HCT116 (cell line): Measurements from ENCODE around the gene COL21A1. TPM values are rescaled to one million over a fixed set of nuclear protein-coding genes. Genes with fewer than 3 reads are reported as not detected.

Experiments used
- ATAC-seq: fragments of 200-7000 bp; cut with Tn5 transposase; 2 replicates; pipeline ENCODE4 v1.9.1; 2020; ENCODE audit warnings: mild to moderate bottlenecking, moderate library complexity
- BruUV-seq: library from RNA; stranded (reverse); fragments of 400-500 nt; replicated peaks from 2 replicates; lab custom pipeline; 2021; lab: Mats Ljungman, UMichigan
- CTCF ChIA-PET: fragments of 300-600 bp; sonication (Branson Sonifier 250); formaldehyde crosslinking; loops from one replicate; lab custom pipeline; 2021; ENCODE audit warnings: antibody characterized with exemption; lab: Charles Lee
- POLR2A ChIA-PET: fragments of 300-600, 350-600 bp; sonication (Branson Sonifier 250); formaldehyde crosslinking; loops from one replicate; lab custom pipeline; 2021; ENCODE audit warnings: antibody characterized with exemption; lab: Charles Lee
- RAD21 ChIA-PET, 2 experiments: fragments of 300-600 bp; sonication (Branson Sonifier 250); formaldehyde crosslinking; loops; one replicate each; lab custom pipeline; 2023; ENCODE audit warnings: low total read pairs in 2 of 2; ENCODE audit not compliant: uncharacterized antibody in 2 of 2, unreplicated experiment in 2 of 2, low non-redundant PET in 1 of 2; lab: Charles Lee
- DNase-seq: peaks from one replicate; pipeline ENCODE4 v3.0.0-alpha.2; 2010; ENCODE audit warnings: low read depth, low spot score
- H2AFZ ChIP-seq: fragments of 200-600 bp; shearing (Covaris generic), sonication (generic); 2 replicates; pipeline ENCODE4 v1.6.1; 2017; ENCODE audit warnings: low read depth, mixed run types, mixed read lengths, antibody characterized with exemption, low read length; ENCODE audit not compliant: poor library complexity, severe bottlenecking
- H3K27ac ChIP-seq: 2 replicates; pipeline ENCODE4 v1.5.1; 2012; ENCODE audit warnings: low read depth, low read length
- H3K27me3 ChIP-seq: fragments of 200-600 bp; sonication (generic); 2 replicates; pipeline ENCODE4 v1.6.1; 2016; ENCODE audit warnings: mixed run types, low read length, mixed read lengths; ENCODE audit not compliant: insufficient read depth
- H3K36me3 ChIP-seq, 2 experiments: fragments of 200-500 bp in 1 of 2; fragments of 200-600 bp in 1 of 2; sonication (Bioruptor generic) in 1 of 2; sonication (generic) in 1 of 2; 2 replicates each; pipeline versions ENCODE4 v1.5.1 to v1.6.1; 2014 to 2016; ENCODE audit warnings: low read length in 2 of 2, inconsistent platforms in 1 of 2, mixed read lengths in 1 of 2, mixed run types in 1 of 2; ENCODE audit not compliant: insufficient read depth in 2 of 2, control insufficient read depth in 1 of 2
- H3K4me1 ChIP-seq, 2 experiments: fragments of 200-600 bp in 1 of 2; sonication (generic) in 1 of 2; 2 replicates each; pipeline versions ENCODE4 v1.5.1 to v1.6.1; 2012 to 2017; ENCODE audit warnings: low read length in 2 of 2, inconsistent platforms in 1 of 2, mild to moderate bottlenecking in 1 of 2, mixed read lengths in 1 of 2, mixed run types in 1 of 2, moderate library complexity in 1 of 2; ENCODE audit not compliant: insufficient read depth in 2 of 2, control insufficient read depth in 1 of 2
- H3K4me2 ChIP-seq: fragments of 200-600 bp; sonication (generic); 2 replicates; pipeline ENCODE4 v1.6.1; 2017; ENCODE audit warnings: mixed run types, low read length, mixed read lengths
- H3K4me3 ChIP-seq, 2 experiments: fragments of 200-600 bp in 1 of 2; sonication (generic) in 1 of 2; replicated peaks in 1 of 2; 2 replicates each; pipeline ENCODE4 v1.5.1; 2011 to 2016; ENCODE audit warnings: low read length in 2 of 2, control low read depth in 1 of 2, low read depth in 1 of 2, mild to moderate bottlenecking in 1 of 2, mixed read lengths in 1 of 2, mixed run types in 1 of 2
- H3K79me2 ChIP-seq: fragments of 200-600 bp; sonication (generic); 2 replicates; pipeline ENCODE4 v1.6.1; 2017; ENCODE audit warnings: mild to moderate bottlenecking, mixed run types, low read length, moderate library complexity, mixed read lengths; ENCODE audit not compliant: insufficient read depth
- H3K9ac ChIP-seq: fragments of 200-600 bp; sonication (generic); 2 replicates; pipeline ENCODE4 v1.6.1; 2016; ENCODE audit warnings: low read length, mixed read lengths
- H3K9me2 ChIP-seq: fragments of 200-600 bp; sonication (generic), shearing (Covaris generic); 2 replicates; pipeline ENCODE4 v1.6.1; 2017; ENCODE audit warnings: mixed run types, mild to moderate bottlenecking, moderate library complexity; ENCODE audit not compliant: insufficient read depth
- H3K9me3 ChIP-seq, 2 experiments: fragments of 200-500 bp in 1 of 2; fragments of 200-600 bp in 1 of 2; sonication (Bioruptor generic) in 1 of 2; sonication (generic) in 1 of 2; 2 replicates each; pipeline ENCODE4 v1.6.1; 2014 to 2017; ENCODE audit warnings: low read length in 2 of 2, mixed read lengths in 2 of 2, inconsistent platforms in 1 of 2, low read depth in 1 of 2, mild to moderate bottlenecking in 1 of 2, mixed run types in 1 of 2, moderate library complexity in 1 of 2; ENCODE audit not compliant: control insufficient read depth in 1 of 2, insufficient read depth in 1 of 2
- H4K20me1 ChIP-seq: fragments of 200-600 bp; sonication (generic), shearing (Covaris generic); 2 replicates; pipeline ENCODE4 v1.6.1; 2017; ENCODE audit warnings: mixed run types, mild to moderate bottlenecking, moderate library complexity; ENCODE audit not compliant: insufficient read depth
- CBX3 ChIP-seq: IDR thresholded peaks from 2 replicates; pipeline ENCODE4 v1.6.1; 2012; ENCODE audit warnings: low read depth
- CEBPB ChIP-seq: IDR thresholded peaks from 2 replicates; pipeline ENCODE4 v1.6.1; 2012; ENCODE audit warnings: low read depth
- EGR1 ChIP-seq: IDR thresholded peaks from 2 replicates; pipeline ENCODE4 v1.6.1; 2012; ENCODE audit warnings: low read depth
- ELF1 ChIP-seq: IDR thresholded peaks from 2 replicates; pipeline ENCODE4 v1.6.1; 2012; ENCODE audit warnings: low read depth, borderline replicate concordance
- EZH2 ChIP-seq: fragments of 200-600 bp; sonication (generic); IDR thresholded peaks from 2 replicates; pipeline ENCODE4 v1.6.1; 2017; ENCODE audit warnings: antibody characterized with exemption, mixed run types
- EZH2phosphoT487 ChIP-seq: fragments of 200-600 bp; IDR thresholded peaks from 2 replicates; pipeline ENCODE4 v1.6.1; 2018; ENCODE audit warnings: antibody characterized with exemption, borderline replicate concordance
- JUND ChIP-seq: IDR thresholded peaks from 2 replicates; pipeline ENCODE4 v1.6.1; 2012
- POLR2A ChIP-seq: IDR thresholded peaks from 2 replicates; pipeline ENCODE4 v1.7.0; 2011; ENCODE audit warnings: borderline replicate concordance; ENCODE audit not compliant: insufficient read depth, insufficient read length; ENCODE audit errors: extremely low read depth
- POLR2AphosphoS5 ChIP-seq: IDR thresholded peaks from 2 replicates; pipeline ENCODE4 v1.6.1; 2011; ENCODE audit warnings: mild to moderate bottlenecking, low read depth, low read length, moderate library complexity
- RAD21 ChIP-seq: IDR thresholded peaks from 2 replicates; pipeline ENCODE4 v1.6.1; 2012; ENCODE audit warnings: low read depth, mild to moderate bottlenecking
- SIN3A ChIP-seq: IDR thresholded peaks from 2 replicates; pipeline ENCODE4 v1.6.1; 2012; ENCODE audit warnings: low read depth
- SRF ChIP-seq: IDR thresholded peaks from 2 replicates; pipeline ENCODE4 v1.6.1; 2012; ENCODE audit warnings: low read depth
- TCF7L2 ChIP-seq: IDR thresholded peaks from 2 replicates; pipeline ENCODE4 v1.7.0; 2011; ENCODE audit warnings: borderline replicate concordance, inconsistent platforms; ENCODE audit not compliant: insufficient read depth, insufficient read length; ENCODE audit errors: extremely low read depth
- YY1 ChIP-seq: IDR thresholded peaks from 2 replicates; pipeline ENCODE4 v1.6.1; 2011; ENCODE audit warnings: low read length, low read depth, moderate library complexity, mild to moderate bottlenecking; ENCODE audit not compliant: insufficient replicate concordance; ENCODE audit errors: extremely low read depth
- ZFX ChIP-seq: fragments of 450-650 bp; IDR thresholded peaks from 2 replicates; pipeline ENCODE4 v1.6.1; 2017
- ZNF274 ChIP-seq: fragments of 200-500 bp; sonication (Bioruptor generic); IDR thresholded peaks from 2 replicates; pipeline ENCODE4 v1.6.1; 2014; ENCODE audit warnings: mild to moderate bottlenecking, low read depth, low read length, inconsistent platforms
- intact Hi-C: fragments of 100-400 bp; cut with micrococcal nuclease; formaldehyde crosslinking; loops from 2 replicates; pipeline ENCODE4 v1.10.0; 2022
- total RNA-seq: library from RNA; stranded (reverse); gene quantifications from one replicate; pipeline ENCODE4 v1.2.1, GENCODE V29; 2021; ENCODE audit not compliant: unreplicated experiment
- TF ChIP-seq, protein P1 (sequence below), 3 experiments: fragments of 200-600 bp in 1 of 3; sonication (generic) in 1 of 3; IDR thresholded peaks in 2 of 3; conservative IDR thresholded peaks in 1 of 3; 2 replicates each; pipeline ENCODE4 v1.5.1; 2012 to 2017; ENCODE audit warnings: low read depth in 2 of 3, low read length in 2 of 3, antibody characterized with exemption in 1 of 3, borderline replicate concordance in 1 of 3, control low read depth in 1 of 3, mild to moderate bottlenecking in 1 of 3, mixed read lengths in 1 of 3, mixed run types in 1 of 3, moderate library complexity in 1 of 3; ENCODE audit not compliant: insufficient read depth in 1 of 3
- TF ChIP-seq, protein P2 (sequence below): IDR thresholded peaks from 2 replicates; pipeline ENCODE4 v1.6.1; 2012
- TF ChIP-seq, protein P3 (sequence below): IDR thresholded peaks from 2 replicates; pipeline ENCODE4 v1.6.1; 2012; ENCODE audit warnings: low read depth
- TF ChIP-seq, protein P4 (sequence below): IDR thresholded peaks from 2 replicates; pipeline ENCODE4 v1.6.1; 2012

COL21A1 gene
- total RNA-seq, 1 experiment from 2014 or later, result not detected

DNA sequence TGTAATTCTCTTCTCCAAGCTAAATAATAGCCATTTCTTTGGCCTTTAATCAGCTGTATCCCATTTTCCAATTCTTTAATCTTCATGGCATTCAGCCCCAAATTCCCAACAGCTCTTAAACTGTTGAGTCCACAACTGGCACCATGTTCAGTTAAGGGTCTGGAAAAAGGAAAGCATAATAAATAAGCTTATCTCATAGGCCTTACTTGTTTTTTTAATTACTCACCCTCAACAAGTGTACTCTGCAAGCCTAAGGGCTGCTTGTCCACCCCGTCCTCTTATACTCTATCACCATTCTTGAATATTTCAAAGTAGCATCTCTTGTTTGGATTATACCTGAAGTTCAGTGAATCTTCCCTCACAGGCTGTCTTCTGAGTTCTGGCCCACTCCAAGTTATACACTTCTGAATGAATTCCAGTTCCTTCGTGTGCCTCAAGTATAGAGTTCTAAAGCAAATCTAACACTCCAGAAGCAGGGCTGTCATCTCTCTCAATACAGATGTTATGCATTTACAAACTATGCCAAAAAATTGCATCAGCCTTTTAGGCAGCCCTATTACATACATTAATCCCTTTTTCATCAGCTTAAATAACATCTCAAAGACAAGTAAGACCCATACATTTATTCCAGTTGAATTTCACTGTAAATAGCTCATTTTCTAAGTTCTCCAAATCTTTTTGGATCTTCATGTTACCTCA is 98.7 kb downstream of the COL21A1 start:
- Histone ChIP-seq H3K9me3 (no peaks in the 10 kb centered on the region), H3K9me2 (no peaks in the 10 kb centered on the region), H3K4me3 (no peak overlapping the region), H2AFZ (no peak overlapping the region), H3K27me3 (no peaks in the 10 kb centered on the region), H3K9ac (no peak overlapping the region), H3K27ac (no peak overlapping the region), H4K20me1 (no peaks in the 10 kb centered on the region), H3K4me2 (no peak overlapping the region), H3K4me1 (no peaks in the 10 kb centered on the region), H3K36me3 (no peaks in the 10 kb centered on the region), H3K79me2 (no peaks in the 10 kb centered on the region)
- BruUV-seq, result no TSS peak
- DNase-seq (no peak), ATAC-seq (no peak)
- POLR2A ChIA-PET, result no interaction called here
- intact Hi-C loops, result no loop called here
- no peak for TF ChIP-seq CBX3
- no peak for TF ChIP-seq POLR2AphosphoS5
- TF ChIP-seq, protein P1, sequence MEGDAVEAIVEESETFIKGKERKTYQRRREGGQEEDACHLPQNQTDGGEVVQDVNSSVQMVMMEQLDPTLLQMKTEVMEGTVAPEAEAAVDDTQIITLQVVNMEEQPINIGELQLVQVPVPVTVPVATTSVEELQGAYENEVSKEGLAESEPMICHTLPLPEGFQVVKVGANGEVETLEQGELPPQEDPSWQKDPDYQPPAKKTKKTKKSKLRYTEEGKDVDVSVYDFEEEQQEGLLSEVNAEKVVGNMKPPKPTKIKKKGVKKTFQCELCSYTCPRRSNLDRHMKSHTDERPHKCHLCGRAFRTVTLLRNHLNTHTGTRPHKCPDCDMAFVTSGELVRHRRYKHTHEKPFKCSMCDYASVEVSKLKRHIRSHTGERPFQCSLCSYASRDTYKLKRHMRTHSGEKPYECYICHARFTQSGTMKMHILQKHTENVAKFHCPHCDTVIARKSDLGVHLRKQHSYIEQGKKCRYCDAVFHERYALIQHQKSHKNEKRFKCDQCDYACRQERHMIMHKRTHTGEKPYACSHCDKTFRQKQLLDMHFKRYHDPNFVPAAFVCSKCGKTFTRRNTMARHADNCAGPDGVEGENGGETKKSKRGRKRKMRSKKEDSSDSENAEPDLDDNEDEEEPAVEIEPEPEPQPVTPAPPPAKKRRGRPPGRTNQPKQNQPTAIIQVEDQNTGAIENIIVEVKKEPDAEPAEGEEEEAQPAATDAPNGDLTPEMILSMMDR (IDR thresholded peaks at IDR 0.05 in 2 of 3, conservative IDR thresholded peaks at IDR 0.05 in 1 of 3; ENCODE audit: borderline replicate concordance in 1 of 3, insufficient read depth in 1 of 3, low read depth in 2 of 3, low read length in 2 of 3), result no peak
- TF ChIP-seq POLR2A, result no peak
- TF ChIP-seq, protein P2, sequence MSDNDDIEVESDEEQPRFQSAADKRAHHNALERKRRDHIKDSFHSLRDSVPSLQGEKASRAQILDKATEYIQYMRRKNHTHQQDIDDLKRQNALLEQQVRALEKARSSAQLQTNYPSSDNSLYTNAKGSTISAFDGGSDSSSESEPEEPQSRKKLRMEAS, result no peak
- TF ChIP-seq EGR1, result no peak
- no peak for TF ChIP-seq EZH2phosphoT487
- TF ChIP-seq SIN3A, result no peak
- TF ChIP-seq ZFX, result no peak
- no peak for TF ChIP-seq ZNF274
- no peak for TF ChIP-seq ELF1
- no peak for TF ChIP-seq JUND
- TF ChIP-seq, protein P3, sequence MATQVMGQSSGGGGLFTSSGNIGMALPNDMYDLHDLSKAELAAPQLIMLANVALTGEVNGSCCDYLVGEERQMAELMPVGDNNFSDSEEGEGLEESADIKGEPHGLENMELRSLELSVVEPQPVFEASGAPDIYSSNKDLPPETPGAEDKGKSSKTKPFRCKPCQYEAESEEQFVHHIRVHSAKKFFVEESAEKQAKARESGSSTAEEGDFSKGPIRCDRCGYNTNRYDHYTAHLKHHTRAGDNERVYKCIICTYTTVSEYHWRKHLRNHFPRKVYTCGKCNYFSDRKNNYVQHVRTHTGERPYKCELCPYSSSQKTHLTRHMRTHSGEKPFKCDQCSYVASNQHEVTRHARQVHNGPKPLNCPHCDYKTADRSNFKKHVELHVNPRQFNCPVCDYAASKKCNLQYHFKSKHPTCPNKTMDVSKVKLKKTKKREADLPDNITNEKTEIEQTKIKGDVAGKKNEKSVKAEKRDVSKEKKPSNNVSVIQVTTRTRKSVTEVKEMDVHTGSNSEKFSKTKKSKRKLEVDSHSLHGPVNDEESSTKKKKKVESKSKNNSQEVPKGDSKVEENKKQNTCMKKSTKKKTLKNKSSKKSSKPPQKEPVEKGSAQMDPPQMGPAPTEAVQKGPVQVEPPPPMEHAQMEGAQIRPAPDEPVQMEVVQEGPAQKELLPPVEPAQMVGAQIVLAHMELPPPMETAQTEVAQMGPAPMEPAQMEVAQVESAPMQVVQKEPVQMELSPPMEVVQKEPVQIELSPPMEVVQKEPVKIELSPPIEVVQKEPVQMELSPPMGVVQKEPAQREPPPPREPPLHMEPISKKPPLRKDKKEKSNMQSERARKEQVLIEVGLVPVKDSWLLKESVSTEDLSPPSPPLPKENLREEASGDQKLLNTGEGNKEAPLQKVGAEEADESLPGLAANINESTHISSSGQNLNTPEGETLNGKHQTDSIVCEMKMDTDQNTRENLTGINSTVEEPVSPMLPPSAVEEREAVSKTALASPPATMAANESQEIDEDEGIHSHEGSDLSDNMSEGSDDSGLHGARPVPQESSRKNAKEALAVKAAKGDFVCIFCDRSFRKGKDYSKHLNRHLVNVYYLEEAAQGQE, result no peak
- TF ChIP-seq EZH2, result no peak
- no peak for TF ChIP-seq SRF
- TF ChIP-seq, protein P4, sequence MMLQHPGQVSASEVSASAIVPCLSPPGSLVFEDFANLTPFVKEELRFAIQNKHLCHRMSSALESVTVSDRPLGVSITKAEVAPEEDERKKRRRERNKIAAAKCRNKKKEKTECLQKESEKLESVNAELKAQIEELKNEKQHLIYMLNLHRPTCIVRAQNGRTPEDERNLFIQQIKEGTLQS, result no peak
- TF ChIP-seq RAD21, result no peak
- no peak for TF ChIP-seq TCF7L2
- no peak for TF ChIP-seq CEBPB
- TF ChIP-seq YY1, result no peak
- CTCF ChIA-PET, result no interaction called here
- RAD21 ChIA-PET, result no interaction called here
